ENCODE data around the gene MDK.

The MDK gene

DNA sequence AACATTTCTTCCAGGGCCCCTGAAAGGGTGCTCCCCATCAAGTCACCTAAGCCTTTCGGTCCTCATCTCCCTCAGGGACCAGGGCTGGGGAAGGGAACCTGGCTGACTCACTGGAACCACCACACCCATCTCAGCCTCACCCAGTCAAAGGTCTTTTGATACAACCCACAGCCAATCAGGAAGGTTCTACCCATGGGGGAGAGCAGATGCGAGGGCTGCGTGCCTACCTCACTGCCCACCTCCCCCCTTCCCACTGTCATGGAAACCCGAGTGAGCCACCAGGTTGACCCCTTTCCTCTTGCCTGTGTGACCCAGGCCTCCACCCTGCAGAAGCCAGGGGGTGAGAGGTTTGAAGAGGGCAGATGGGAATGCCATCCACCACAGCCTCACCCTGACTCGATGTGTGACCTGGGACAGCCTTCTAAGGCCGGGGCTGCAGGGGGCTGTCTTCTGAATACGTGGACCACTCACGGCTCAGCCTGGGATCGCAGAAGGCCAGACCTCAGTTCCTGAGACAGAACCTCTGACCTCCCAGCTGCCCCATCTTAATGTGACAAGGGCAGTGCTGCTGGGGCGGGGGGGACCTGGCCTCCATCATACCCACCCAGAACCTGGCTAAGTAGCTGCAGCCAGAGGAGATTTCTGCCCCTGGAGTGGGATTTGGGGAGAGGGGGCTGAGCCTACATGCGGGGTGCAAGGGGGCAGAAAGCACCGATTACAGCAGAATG is 2.7 kb downstream of the MDK start:
- DNase-seq, result no peak

DNA sequence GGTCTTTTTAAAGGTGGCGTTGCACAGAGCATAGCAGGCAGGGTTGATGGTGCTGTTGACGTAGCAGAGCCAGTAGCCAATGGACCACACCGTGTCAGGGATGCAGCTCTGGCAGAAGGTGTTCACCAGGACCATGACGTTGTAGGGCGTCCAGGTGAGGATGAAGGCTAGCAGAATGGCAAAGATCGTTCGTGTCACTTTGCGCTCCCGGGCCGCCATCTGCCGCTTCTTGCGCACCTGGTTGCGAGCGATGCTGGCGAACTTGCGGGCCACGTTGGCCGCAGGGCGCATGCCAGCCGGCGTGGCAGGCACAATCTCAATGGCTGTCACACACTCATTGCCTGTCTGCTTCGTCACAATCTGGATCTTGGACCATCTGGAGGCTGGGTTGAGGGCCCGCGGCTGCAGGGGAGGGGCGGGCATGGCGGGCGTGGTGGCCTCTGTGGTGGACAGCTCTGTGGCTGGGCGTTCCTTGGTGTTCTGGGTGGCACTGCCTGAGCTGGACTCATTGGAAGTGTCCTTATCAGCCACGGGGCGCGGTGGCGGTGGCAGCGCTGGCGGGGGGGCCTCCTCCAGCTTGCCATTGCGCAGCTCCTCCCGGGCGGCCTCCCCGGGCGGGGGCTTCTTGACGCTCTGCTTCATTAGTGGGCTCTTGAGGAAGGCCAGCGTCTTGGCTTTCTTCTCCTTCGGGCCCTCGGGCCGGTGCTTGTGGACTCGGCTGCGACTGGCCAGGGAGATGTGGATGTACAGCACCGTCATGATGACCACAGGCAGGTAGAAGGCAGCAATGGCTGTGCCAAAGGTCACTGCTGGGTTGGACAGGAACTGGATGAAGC is 3.9 kb downstream of the MDK start:
- no peak for DNase-seq

DNA sequence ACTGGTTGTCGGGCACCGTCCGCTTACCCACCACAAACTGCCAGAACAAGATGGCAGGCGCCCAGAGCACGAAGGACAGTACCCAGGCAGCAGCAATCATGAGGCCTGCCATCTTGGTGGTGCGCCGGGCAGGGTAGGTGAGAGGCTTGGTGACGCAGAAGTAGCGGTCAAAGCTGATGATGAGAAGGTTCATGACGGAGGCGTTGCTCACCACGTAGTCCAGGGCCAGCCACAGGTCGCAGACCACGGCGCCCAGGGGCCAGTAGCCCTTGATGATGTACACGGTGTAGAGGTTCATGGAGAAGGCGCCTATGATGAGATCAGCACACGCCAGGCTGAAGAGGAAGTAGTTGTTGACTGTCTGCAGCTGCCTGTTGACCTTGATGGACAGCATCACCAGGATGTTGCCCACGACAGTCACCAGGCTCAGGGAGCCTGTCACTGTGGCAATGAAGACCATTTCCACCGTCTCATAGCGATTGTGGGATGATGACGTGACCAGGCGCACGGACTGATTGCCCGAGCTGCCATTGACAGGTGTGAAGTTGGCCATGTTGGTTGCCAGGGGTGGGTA is 4.6 kb downstream of the MDK start:
- no peak for DNase-seq

DNA sequence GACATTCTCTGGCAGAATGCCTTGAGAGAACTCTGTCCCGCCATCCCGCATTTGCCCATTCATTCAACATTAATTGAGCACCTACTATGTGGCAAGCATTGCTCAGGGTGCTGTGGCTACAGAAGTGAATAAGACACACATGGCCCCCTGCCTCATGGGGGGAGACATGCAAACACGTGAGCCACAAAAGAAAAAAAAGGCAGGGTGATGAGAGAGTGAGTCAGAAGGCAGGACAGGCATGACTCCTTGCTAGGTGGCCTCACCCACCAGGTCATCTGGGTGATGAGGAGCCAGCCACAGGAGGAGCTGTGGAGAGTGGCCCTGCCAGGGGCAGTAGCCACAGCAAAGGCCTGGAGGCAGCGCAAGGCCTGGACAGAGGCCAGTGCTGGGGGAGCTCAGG is 5.2 kb downstream of the MDK start:
- no peak for DNase-seq

DNA sequence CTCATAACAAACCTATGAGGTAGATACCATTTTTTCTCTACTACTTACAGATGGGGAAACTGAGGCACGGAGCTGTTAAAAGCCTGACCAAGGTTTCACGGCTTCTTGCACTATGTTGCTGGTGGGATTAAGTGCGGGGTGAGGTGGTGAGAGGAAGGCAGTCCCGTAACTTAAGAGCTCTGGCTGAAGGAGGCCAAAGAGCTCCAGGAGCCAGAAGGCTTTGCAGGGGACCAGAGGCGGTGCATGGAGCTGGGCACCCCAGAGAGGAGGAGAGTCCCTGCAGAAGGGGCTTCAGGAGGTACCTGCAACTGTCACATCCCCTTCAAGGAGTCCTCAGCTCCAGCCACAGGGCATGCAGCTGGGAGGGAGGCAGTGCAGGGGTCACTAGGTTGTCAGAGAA is 6.0 kb downstream of the MDK start:
- no peak for DNase-seq

DNA sequence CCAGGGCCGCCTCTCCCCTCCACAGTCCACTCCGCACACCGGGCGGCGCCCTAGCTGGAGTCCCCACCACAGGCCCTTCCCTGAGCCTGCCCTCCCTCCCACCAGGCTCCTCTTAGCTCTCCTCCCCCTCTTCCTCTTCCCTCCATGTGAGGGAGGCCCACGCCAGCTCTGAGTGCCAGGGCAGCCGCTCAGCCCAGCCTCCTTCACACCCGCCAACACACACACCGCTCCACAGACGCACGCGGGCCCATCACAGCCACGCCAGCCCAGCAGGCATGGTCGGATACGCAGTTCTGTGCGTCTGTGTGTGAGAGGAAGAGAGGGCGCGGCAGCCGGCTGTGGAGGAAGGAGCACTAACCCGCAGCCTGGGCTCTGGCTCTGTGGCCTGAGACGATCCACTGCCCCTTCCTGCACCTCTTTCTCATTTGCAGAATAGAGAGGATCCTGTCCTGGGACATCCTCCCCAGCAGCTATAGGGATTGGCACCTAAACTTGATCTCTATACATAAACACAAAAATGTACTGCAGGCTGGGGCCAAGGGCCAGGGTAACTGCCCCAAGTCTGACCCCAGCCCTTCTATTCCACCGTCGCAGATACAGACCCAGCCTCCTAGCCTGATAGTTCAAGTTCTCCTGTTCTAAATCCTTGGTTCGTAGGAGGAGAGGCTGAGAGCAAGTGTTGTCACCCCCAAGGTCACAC is 6.6 kb downstream of the MDK start:
- no peak for DNase-seq

DNA sequence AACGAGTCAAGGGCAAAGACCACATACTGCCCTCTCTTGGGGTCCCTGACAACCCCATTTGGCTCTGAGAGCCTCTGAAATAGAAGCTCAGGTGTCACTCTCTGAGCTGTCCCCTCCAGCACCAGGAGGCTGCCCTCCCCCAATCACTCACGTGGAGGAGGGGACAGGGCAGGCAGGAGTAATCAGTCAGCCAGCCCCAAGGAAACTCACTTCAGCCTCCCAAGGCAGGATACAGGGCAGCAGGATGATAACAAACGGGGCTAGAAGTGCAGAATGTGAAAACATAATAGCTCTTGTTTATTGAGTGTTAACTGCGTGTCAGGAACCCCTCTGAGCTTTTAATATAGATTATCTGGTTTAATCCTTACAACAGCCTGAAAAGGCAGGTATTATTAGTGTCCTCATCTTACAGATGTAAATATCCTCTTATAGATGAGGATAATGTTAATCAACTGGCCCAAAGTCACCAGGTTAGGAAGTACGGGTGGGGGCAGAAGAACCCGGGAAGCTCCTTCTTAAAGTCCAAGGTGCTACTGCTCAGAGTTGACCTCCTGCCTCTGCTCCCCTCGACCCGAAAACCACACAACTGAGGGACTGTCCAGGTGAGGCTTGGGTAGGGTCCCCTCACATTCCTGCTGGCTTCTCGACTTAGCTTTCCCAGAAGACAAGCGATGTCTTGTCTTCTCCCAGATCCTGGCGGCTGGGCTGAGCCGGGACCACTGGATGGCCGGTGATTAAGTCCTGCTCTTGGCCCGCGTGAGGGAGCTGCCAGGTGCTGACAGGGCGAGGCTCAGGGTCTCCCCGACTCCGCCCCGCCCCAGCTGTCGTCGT is 7.4 kb downstream of the MDK start:
- no peak for DNase-seq

DNA sequence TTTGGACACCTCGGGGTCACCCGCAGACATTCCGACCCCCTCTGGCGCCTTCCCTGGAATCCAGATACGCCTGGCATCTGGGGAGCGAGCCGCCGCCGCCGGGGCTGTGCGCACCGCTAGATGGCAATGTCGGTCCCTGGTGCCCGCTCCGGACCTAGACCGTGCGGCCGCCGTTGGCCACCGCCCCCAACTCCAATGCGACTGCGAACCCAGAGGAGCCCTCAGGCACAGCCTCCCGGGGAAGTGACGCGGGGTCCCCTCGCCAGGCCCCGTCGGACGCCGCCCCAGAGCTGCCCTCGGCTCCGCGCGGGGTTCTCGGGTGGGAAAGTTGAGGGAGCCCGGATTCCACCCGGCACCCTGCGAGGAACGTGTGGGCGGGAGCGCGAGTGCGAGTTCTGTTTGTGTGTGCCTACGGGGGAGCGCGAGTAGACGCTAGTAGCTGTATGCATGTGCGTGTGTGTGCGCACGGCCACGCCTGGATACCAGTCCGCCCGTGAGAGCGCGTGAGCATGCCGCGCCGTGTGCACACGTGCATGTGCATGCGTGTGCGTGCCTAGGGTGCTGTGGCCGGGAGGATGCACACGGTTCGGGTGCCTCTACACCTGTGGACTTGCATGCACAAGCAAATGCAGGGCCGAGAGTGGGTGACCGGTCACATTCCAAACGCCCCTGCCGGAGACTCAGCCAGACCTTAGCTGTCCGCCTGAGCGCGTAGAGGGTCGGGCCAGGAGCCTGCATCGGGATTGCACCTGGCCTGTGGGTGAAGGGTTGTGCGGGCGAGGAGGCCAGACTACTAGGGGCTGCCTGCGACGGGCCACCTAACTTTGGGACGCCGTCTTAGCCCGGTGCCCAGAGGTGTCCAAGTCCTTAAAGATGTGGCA is 8.2 kb downstream of the MDK start:
- no peak for DNase-seq

DNA sequence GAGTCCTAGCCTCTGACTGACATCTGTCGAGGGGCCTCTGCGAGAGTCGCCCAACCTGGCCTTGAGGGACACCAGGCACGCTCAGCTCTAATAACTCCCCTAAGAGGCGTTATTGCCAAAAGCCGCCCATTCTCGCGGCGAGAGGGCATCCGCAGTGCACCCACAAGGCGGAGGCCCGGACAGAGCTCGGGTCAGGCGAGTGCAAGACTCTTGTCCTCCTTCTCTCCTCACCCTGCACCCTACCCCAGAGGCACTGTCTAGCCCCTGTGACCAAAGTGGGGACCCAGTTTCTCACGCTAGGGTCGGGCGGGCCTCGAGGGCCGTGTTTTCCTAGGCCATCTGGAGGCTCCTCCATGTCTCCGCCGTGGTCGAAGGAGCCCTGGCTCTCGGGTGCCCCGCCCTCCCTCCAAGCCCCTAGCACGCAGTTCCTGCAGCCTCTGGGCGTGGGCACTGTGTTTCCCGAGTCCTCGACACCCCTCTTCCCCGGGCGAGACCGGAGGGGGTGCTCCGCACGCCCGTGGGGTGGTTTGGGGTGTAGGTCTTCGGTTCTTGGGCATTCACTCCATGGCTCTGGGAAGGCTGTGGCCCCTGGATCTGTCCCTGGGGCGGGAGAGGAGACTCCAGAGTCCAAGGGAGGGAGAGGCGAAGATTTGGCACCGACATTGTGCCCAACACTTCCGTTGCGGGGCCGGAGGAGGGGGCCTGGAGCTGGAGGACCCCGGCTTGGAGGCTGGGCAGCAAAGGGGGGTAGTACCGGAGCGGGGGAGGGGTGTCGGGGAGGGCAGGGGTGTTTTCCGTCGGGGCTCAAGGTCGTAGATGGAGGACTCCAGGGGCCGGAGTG is 9.1 kb downstream of the MDK start:
- DNase-seq, result no peak

DNA sequence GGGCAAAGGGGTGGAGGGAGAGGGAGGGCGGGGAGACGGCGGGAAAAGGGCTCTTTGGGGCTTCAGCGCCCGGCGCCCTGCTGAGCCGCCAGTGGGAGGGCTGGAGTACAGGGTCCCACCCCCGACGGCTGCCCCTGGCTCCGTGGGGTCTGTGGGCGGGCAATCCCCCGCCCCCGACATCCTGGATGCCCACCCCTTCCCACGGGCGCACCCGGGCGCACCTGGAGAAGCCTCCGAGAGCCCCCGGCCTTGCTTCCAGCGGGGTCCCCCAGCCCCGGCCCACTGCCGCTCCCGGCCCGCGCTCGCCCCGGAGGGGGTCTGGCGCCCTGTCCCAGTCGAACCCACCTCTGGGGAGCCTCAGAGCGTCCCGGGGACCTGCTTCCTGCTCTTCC is 9.7 kb downstream of the MDK start:
- DNase-seq, result no peak

DNA sequence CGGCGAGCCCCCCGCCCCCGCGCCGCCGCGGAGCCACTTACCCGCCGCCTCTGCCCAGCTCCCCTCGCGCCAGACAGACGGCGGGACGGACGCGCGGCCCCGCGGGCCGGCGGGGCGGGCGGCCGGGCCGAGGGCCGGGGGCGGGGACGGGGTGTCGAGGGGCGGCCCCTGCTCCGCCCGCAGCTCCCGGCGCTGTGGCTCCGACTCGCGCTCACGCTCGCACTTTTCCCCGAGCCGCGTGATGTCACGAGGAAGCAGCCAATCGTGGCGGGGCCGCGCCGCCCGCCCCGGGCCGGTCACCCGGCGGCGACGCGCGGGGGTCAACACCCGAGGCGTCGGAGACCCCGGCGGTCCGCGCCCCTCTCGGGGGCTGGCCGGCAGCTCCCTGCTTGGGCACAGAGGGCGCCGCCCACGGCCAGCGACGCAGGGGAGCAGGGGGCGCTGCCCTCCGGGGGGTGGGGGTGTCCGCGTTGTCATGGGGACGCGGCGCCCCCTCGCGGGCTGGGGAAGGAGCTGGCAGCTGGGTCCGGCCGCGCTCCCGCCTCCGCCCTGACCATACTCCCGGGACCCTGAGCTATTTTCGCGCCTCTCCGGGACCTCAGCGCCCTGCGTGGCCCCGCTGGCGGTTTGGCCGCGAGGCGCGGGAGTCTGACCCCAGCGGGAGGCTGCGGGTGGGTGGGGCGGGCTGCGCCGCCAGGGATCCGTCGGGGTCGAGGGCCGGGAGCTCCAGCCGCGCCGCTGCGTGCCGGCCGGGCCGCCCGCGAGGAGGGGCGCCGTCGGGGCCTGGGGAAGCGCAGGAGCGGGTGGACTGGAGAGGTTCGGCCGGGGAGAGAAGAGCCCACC is 10.3 kb downstream of the MDK start, which contains the start of gene CHRM4:
Gene CHRM4, minus strand, starts transcription at position 199 of the 843 bp plus-strand sequence. CDS start 5,219 bp downstream, outside the sequence.
- no peak for DNase-seq

DNA sequence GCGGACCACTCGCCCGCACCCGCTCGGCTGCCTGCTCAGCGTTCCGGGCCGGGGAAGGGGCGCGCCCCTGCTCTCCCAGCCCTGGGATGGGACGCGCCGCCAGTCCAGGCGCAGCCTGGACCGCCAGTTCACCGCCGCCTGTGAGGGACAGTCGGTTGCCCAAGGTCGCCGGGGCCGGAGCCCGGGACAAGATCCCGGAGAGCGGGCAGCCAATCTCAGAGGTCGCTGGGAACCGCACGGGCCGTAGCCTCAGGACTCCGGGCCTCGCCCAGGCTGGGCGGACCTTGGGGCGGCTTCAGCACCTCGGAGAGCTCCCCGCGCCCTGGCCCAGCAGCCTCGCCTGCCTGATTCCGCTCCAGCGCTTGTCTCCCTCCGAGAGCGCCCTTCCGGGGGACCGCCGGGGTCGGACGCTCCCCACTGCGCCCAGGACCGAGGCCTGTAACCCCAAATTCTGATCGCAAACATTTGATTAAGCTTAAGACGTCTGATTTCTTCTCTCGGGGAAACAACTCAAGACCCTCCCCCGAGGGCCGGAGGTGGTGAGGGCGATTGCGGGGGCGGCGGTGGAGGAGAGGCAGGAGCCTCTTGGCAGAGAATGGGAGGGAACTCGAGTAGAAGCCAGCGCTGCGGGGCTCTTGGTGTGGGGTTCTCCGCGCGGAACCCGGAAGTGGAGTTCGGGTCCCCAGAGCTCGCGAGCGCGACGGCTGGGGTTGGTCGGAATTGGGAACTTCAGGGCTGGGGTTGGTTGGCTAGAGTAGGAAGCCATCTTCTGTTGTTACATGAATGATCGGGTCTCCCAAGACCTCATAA is 11.2 kb downstream of the MDK start:
- DNase-seq, result peak; percentile 53

DNA sequence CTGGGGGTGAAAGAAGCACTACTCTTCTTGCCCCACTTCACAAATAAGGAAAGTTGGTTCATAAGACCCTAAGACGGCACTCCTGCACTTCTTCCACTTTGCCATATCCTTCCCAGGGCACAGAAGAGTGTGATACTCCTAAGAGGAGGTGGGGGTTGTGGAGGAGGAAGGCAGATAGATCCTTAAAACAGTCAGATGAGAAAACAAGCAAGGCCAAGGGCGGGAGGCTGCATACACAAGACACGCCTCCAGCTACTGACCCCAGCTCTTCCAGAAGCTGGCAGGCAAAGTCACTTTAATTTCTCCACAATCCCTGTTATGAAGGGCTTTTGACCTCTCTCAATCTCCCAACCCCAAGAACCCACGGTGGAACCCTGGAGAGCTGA is 11.8 kb downstream of the MDK start:
- no peak for DNase-seq

DNA sequence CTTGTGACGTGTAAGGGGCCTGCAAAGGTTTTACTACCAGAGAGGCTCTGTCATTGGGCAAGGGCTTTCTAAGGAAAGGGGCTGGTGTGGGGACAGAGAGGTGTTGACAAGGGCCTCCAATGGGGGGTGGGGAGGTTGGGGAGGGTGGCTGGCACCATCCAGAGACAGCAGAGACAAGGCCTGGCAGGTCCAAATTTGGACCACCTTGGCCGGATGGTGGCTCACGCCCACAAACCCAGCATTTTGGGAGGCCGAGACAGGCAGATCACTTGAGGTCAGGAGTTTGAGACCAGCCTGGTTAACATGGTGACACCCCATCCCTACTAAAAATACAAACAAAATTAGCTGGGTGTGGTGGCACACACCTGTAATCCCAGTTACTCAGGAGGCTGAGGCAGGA is 12.3 kb downstream of the MDK start:
- DNase-seq, result no peak

DNA sequence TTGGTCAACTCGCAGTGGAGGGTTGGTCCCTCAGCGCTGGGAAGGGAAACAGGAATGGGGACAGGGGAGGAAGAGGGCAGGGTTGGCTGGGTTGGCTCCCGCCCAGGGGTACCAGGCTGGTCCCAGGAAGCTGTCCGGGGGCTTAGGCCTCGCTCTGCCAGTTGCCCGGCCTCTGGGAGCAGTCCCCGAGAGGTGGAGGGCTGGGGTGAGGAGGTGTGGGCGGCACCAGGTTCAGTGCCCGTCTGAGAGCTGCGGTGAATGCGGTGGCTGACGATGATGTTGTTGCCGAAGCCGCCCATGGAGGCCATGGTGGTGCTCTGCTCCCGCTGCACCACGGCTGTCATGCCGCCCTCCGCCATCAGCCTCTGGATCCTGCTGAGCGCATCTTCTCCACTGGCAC is 16.1 kb downstream of the MDK start:
- no peak for DNase-seq

DNA sequence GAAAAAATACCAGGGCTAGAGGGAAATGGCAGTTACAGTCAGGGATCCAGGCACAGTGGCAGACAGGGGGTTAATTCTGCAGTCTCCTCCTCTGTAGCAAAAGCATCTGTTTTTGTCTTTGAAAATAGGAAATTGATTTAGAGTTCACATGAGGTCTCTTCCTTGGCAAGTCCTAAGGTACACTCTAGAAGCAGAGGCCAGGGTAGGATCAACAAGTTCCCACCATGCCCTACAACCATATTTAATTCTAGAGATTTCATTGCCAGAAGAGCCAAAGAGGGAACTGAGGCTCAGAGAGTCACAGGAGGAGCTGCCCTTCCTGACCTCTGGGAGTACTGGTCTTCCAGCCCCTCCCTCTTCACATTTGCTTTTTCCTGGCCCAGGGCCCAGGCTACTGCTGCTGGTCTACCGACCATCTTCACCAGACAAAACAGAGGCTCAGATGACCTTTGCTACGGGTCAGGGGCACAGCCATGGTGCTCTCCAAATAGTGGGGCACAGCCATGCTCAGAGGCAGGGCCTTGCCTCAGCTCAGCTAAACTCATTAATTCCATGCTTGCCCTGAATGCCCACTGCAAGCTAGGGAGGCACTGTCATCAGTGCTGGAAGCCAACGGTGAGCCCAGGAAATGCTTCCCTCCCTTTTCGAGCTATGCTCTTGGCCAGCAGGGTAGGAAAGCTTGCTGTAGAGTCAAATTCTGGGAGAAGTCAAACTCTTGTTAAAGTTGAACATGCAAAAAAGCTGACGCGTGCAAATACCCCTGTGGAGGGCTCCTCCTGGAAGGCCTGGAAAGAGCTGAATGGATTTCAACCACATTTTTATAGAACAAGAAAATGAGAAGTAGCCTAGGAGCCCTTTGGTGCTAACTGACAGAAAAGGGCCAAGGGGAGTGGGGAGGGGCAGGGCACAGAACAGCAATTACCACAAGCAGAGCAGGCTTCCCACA is 21.8 kb downstream of the MDK start:
- DNase-seq, result no peak

DNA sequence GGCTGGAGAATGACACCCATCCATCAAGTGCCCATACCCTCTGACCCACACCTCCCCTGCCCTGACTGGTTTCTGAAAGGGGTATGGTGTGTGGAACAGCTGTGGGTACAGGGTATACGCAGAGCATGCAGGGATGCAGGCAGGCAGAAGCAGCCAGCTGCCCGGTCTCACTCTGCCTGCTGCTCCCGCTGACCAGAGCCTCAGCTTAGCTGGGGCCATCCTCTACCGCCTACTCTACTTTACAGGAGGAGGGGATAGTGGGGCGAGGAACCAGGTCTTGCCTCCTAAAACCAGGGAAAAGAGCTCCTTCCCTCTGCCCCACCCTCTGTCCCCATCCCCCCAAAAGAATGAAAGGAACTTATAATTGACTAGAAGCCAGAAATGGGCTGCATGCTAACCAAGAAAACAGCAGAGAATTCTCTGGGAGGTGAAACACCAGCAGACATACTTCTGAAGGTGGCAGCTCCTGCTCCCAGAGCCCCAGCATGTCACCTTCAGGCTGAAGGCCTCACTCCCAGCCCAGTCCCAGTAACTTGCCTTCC is 23.1 kb downstream of the MDK start:
- DNase-seq, result no peak

Measured in effector CD8-positive, alpha-beta T cell (primary cell).